HEK293 (cell line): ENCODE measurements around the gene DNMT1.

Source experiments
- CTCF ChIA-PET: fragments of 350-600 bp; formaldehyde crosslinking; extraction: SDS; loops from one replicate; lab custom pipeline; 2021; ENCODE audit warnings: antibody characterized with exemption; lab: Yijun Ruan, JAX
- POLR2A ChIA-PET: fragments of 300-600 bp; formaldehyde crosslinking; extraction: SDS; loops from one replicate; lab custom pipeline; 2020; ENCODE audit warnings: antibody characterized with exemption, inconsistent platforms; lab: Yijun Ruan, JAX
- H3K27ac ChIP-seq: fragments of 200-500 bp; sonication (Bioruptor generic); 2 replicates; pipeline ENCODE4 v1.5.1; 2014; ENCODE audit warnings: low read depth, low read length, control low read depth, inconsistent platforms; ENCODE audit errors: extremely low read depth
- H3K36me3 ChIP-seq, 2 experiments: fragments of 200-500 bp in 1 of 2; sonication (Bioruptor generic) in 1 of 2; 1 replicate in 1 of 2; 2 replicates in 1 of 2; pipeline ENCODE4 v1.5.1; 2014 to 2017; ENCODE audit warnings: inconsistent platforms in 2 of 2, low read length in 2 of 2; ENCODE audit not compliant: control insufficient read depth in 2 of 2, insufficient read depth in 1 of 2
- H3K4me1 ChIP-seq: fragments of 200-500 bp; sonication (Bioruptor generic); 2 replicates; pipeline ENCODE4 v1.5.1; 2014; ENCODE audit warnings: mild to moderate bottlenecking, low read length, inconsistent platforms; ENCODE audit not compliant: control insufficient read depth, insufficient read depth
- H3K4me3 ChIP-seq: 2 replicates; pipeline ENCODE4 v1.5.1; 2011; ENCODE audit warnings: low read depth, mild to moderate bottlenecking, control low read depth, low read length, moderate library complexity
- H3K9me3 ChIP-seq: fragments of 200-500 bp; sonication (Bioruptor generic); 2 replicates; pipeline ENCODE4 v1.5.1; 2014; ENCODE audit warnings: low read depth, low read length, inconsistent platforms; ENCODE audit not compliant: control insufficient read depth, insufficient read depth
- ATF2 ChIP-seq: fragments of 450-650 bp; formaldehyde crosslinking; IDR thresholded peaks from 2 replicates; pipeline ENCODE4 v1.5.1; 2016; ENCODE audit warnings: missing biosample characterization, missing genetic modification characterization, low read depth
- EGR2 ChIP-seq: fragments of 450-650 bp; formaldehyde crosslinking; IDR thresholded peaks from 2 replicates; pipeline ENCODE4 v1.5.1; 2016; ENCODE audit warnings: low read depth, missing biosample characterization, missing genetic modification characterization
- HOXD13 ChIP-seq: sonication (generic); formaldehyde crosslinking; IDR thresholded peaks from 2 replicates; pipeline ENCODE4 v1.8.0; 2022; ENCODE audit warnings: missing genetic modification reagents, borderline replicate concordance
- KLF10 ChIP-seq: fragments of 450-650 bp; IDR thresholded peaks from 2 replicates; pipeline ENCODE4 v1.5.1; 2018; ENCODE audit warnings: missing biosample characterization, mild to moderate bottlenecking, missing genetic modification characterization
- KLF16 ChIP-seq: fragments of 450-650 bp; formaldehyde crosslinking; IDR thresholded peaks from 2 replicates; pipeline ENCODE4 v1.5.1; 2017; ENCODE audit warnings: missing biosample characterization, missing genetic modification characterization
- KLF8 ChIP-seq: fragments of 450-650 bp; formaldehyde crosslinking; IDR thresholded peaks from 2 replicates; pipeline ENCODE4 v1.5.1; 2016; ENCODE audit warnings: missing biosample characterization, missing genetic modification characterization
- OSR2 ChIP-seq: fragments of 450-650 bp; formaldehyde crosslinking; IDR thresholded peaks from 2 replicates; pipeline ENCODE4 v1.5.1; 2016; ENCODE audit warnings: missing biosample characterization, missing genetic modification characterization
- REPIN1 ChIP-seq: fragments of 450-650 bp; formaldehyde crosslinking; IDR thresholded peaks from 2 replicates; pipeline ENCODE4 v1.5.1; 2017; ENCODE audit warnings: missing biosample characterization, missing genetic modification characterization, low read depth
- REST ChIP-seq: fragments of 450-650 bp; formaldehyde crosslinking; IDR thresholded peaks from 2 replicates; pipeline ENCODE4 v1.5.1; 2016; ENCODE audit warnings: missing biosample characterization, missing genetic modification characterization
- SCRT1 ChIP-seq: fragments of 450-650 bp; formaldehyde crosslinking; IDR thresholded peaks from 2 replicates; pipeline ENCODE4 v1.5.1; 2016; ENCODE audit warnings: missing biosample characterization, missing genetic modification characterization, borderline replicate concordance
- SCRT2 ChIP-seq: fragments of 450-650 bp; formaldehyde crosslinking; IDR thresholded peaks from 2 replicates; pipeline ENCODE4 v1.5.1; 2016; ENCODE audit warnings: missing biosample characterization, missing genetic modification characterization
- SETDB1 ChIP-seq: IDR thresholded peaks from one replicate; pipeline ENCODE4 v1.6.1; 2017; ENCODE audit warnings: mild to moderate bottlenecking, low read length, moderate library complexity, mixed read lengths; ENCODE audit not compliant: insufficient read length
- SP3 ChIP-seq: fragments of 450-650 bp; formaldehyde crosslinking; IDR thresholded peaks from 2 replicates; pipeline ENCODE4 v1.5.1; 2016; ENCODE audit warnings: missing biosample characterization, missing genetic modification characterization
- ZBTB1 ChIP-seq: fragments of 450-650 bp; formaldehyde crosslinking; IDR thresholded peaks from 2 replicates; pipeline ENCODE4 v1.5.1; 2016; ENCODE audit warnings: missing biosample characterization, missing genetic modification characterization
- ZFP41 ChIP-seq: fragments of 450-650 bp; formaldehyde crosslinking; IDR thresholded peaks from 2 replicates; pipeline ENCODE4 v1.5.1; 2016; ENCODE audit warnings: missing biosample characterization, missing genetic modification characterization, borderline replicate concordance
- ZFP69B ChIP-seq: fragments of 450-650 bp; formaldehyde crosslinking; IDR thresholded peaks from 2 replicates; pipeline ENCODE4 v1.5.1; 2016; ENCODE audit warnings: missing biosample characterization, missing genetic modification characterization
- ZNF132 ChIP-seq: fragments of 450-650 bp; formaldehyde crosslinking; IDR thresholded peaks from 2 replicates; pipeline ENCODE4 v1.5.1; 2017; ENCODE audit warnings: missing biosample characterization, missing genetic modification characterization, borderline replicate concordance
- ZNF175 ChIP-seq: fragments of 450-650 bp; formaldehyde crosslinking; IDR thresholded peaks from 2 replicates; pipeline ENCODE4 v1.5.1; 2016; ENCODE audit warnings: missing biosample characterization, missing genetic modification characterization
- ZNF239 ChIP-seq: fragments of 450-650 bp; formaldehyde crosslinking; IDR thresholded peaks from 2 replicates; pipeline ENCODE4 v1.5.1; 2016; ENCODE audit warnings: missing biosample characterization, missing genetic modification characterization
- ZNF274 ChIP-seq, 2 experiments: fragments of 200-500 bp in 1 of 2; fragments of 450-650 bp in 1 of 2; sonication (Bioruptor generic) in 1 of 2; formaldehyde crosslinking in 1 of 2; IDR thresholded peaks; 2 replicates each; pipeline versions ENCODE4 v1.5.1 to v1.6.1; 2014 to 2016; ENCODE audit warnings: borderline replicate concordance in 1 of 2, inconsistent platforms in 1 of 2, low read length in 1 of 2, missing biosample characterization in 1 of 2, missing genetic modification characterization in 1 of 2
- ZNF311 ChIP-seq: fragments of 450-650 bp; formaldehyde crosslinking; IDR thresholded peaks from 2 replicates; pipeline ENCODE4 v1.5.1; 2017; ENCODE audit warnings: missing biosample characterization, missing genetic modification characterization, borderline replicate concordance
- ZNF433 ChIP-seq: fragments of 450-650 bp; formaldehyde crosslinking; IDR thresholded peaks from 2 replicates; pipeline ENCODE4 v1.5.1; 2016; ENCODE audit warnings: missing biosample characterization, missing genetic modification characterization, low read depth
- ZNF488 ChIP-seq: fragments of 450-650 bp; formaldehyde crosslinking; IDR thresholded peaks from 2 replicates; pipeline ENCODE4 v1.5.1; 2016; ENCODE audit warnings: missing biosample characterization, missing genetic modification characterization
- ZNF514 ChIP-seq: fragments of 450-650 bp; formaldehyde crosslinking; IDR thresholded peaks from 2 replicates; pipeline ENCODE4 v1.5.1; 2016; ENCODE audit warnings: missing biosample characterization, missing genetic modification characterization
- ZNF548 ChIP-seq: fragments of 450-650 bp; formaldehyde crosslinking; IDR thresholded peaks from 2 replicates; pipeline ENCODE4 v1.5.1; 2016; ENCODE audit warnings: missing biosample characterization, missing genetic modification characterization
- ZNF561 ChIP-seq: fragments of 450-650 bp; IDR thresholded peaks from 2 replicates; pipeline ENCODE4 v1.5.1; 2018; ENCODE audit warnings: missing biosample characterization, missing genetic modification characterization, borderline replicate concordance
- ZNF596 ChIP-seq: fragments of 450-650 bp; IDR thresholded peaks from 2 replicates; pipeline ENCODE4 v1.5.0; 2018; ENCODE audit warnings: missing biosample characterization, mild to moderate bottlenecking, missing genetic modification characterization, moderate library complexity
- ZNF701 ChIP-seq: fragments of 450-650 bp; formaldehyde crosslinking; IDR thresholded peaks from 2 replicates; pipeline ENCODE4 v1.5.1; 2016; ENCODE audit warnings: missing biosample characterization, missing genetic modification characterization
- ZNF785 ChIP-seq: fragments of 450-650 bp; formaldehyde crosslinking; IDR thresholded peaks from 2 replicates; pipeline ENCODE4 v1.5.1; 2016; ENCODE audit warnings: missing biosample characterization, missing genetic modification characterization
- ZSCAN30 ChIP-seq: fragments of 450-650 bp; IDR thresholded peaks from 2 replicates; pipeline ENCODE4 v1.5.1; 2018; ENCODE audit warnings: missing biosample characterization, mild to moderate bottlenecking, missing genetic modification characterization, moderate library complexity
- ZXDB ChIP-seq: fragments of 450-650 bp; formaldehyde crosslinking; IDR thresholded peaks from 2 replicates; pipeline ENCODE4 v1.5.1; 2016; ENCODE audit warnings: missing biosample characterization, missing genetic modification characterization
- TF ChIP-seq, protein P1 (sequence below): fragments of 450-650 bp; formaldehyde crosslinking; IDR thresholded peaks from 2 replicates; pipeline ENCODE4 v1.5.1; 2016; ENCODE audit warnings: missing biosample characterization, missing genetic modification characterization

The DNMT1 gene

DNA sequence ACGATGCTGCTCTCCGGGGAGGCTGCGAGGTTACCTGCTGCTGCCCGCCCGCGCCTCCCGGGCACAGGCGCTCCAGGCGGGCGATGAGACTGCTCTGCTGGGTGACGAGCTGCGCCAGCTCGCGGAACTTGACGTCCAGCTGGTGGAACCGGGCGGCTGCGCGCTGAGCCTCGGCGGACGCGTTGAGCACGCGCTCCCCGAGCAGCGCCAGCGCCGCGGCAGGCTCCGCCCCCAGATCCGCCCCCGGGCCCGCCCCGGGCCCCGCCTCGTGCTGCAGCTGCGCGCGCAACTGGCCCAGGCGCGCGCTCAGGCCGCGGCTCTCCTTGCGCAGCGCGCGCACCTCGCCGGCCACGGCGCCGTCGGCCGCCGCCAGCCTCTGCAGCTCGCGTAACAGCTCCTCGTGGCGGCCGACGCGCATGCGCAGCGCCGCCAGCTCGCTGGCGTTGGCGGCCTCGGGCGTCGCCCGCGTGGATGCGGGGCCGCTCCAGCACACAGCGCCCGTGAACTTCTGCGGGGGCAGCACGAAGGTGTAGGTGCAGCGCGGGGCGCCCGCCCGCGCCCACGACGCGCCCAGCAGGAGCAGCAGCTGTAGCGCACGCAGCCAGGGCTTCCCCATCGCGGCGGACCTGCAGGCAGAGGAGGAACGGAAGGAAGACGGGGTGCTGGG lies 98.7 kb downstream of the DNMT1 start:
- no peak overlapping the region; the same call in 1 of the 2 replicates for H3K27ac ChIP-seq
- peak overlapping the region; percentile 25 for H3K4me3 ChIP-seq
- no peaks in the 10 kb centered on the region for H3K4me1 ChIP-seq
- H3K9me3 ChIP-seq: no peaks in the 10 kb centered on the region
- ChIA-PET CTCF (interaction anchor here (0.5 to 2.3 kb wide), 9 partner anchors 13 to 663 kb away, joined by 3 to 15 read pairs (median 4); no protein-coding TSS in a partner anchor), POLR2A (interaction anchor here (0.5 to 2.5 kb wide), 12 partner anchors 10 to 284 kb away, joined by 3 to 26 read pairs (median 4); partner anchors contain the start of genes P2RY11, PPAN and TYK2)
- no peaks in the 10 kb centered on the region for H3K36me3 ChIP-seq
- TF ChIP-seq ZNF701 (tag by site-specific recombination): no peak
- TF ChIP-seq KLF10: no peak
- TF ChIP-seq ZBTB1: no peak
- TF ChIP-seq REPIN1 (tag by site-specific recombination): no peak
- no peak for TF ChIP-seq KLF16 (tag by site-specific recombination)
- TF ChIP-seq KLF8: no peak
- TF ChIP-seq SETDB1: peak; percentile 42
- TF ChIP-seq, protein P1, sequence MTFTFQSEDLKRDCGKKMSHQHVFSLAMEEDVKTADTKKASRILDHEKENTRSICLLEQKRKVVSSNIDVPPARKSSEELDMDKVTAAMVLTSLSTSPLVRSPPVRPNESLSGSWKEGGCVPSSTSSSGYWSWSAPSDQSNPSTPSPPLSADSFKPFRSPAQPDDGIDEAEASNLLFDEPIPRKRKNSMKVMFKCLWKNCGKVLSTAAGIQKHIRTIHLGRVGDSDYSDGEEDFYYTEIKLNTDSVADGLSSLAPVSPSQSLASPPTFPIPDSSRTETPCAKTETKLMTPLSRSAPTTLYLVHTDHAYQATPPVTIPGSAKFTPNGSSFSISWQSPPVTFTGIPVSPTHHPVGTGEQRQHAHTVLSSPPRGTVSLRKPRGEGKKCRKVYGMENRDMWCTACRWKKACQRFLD (tag by site-specific recombination): no peak
- peak; percentile 40; the same call in 1 of the 2 replicates for TF ChIP-seq ZNF596 (tag by site-specific recombination)
- TF ChIP-seq ZFP69B: 0 out of 2 replicates have a peak, but pooled peaks have one; percentile 33
- TF ChIP-seq REST (tag by site-specific recombination): 0 out of 2 replicates have a peak, but pooled peaks have one; percentile 45
- peak; percentile 33; the same call in 1 of the 2 replicates for TF ChIP-seq SP3
- 0 out of 2 replicates have a peak, but pooled peaks have one; percentile 16 for TF ChIP-seq ZXDB (tag by site-specific recombination)
- TF ChIP-seq OSR2: no peak
- peak; percentile 75 for TF ChIP-seq ZNF561 (tag by site-specific recombination)
- TF ChIP-seq ZNF433 (tag by site-specific recombination): no peak
- no peak for TF ChIP-seq ATF2
- no peak for TF ChIP-seq SCRT1 (tag by site-specific recombination)
- TF ChIP-seq ZNF548: no peak
- no peak for TF ChIP-seq ZNF132
- 0 out of 2 replicates have a peak, but pooled peaks have one; percentile 67 for TF ChIP-seq ZSCAN30
- TF ChIP-seq ZNF274 (IDR thresholded peaks at IDR 0.05; ENCODE audit: low read length): no peak
- TF ChIP-seq ZNF274 (tag by site-specific recombination; IDR thresholded peaks at IDR 0.05; ENCODE audit: borderline replicate concordance): no peak
- no peak for TF ChIP-seq ZNF239 (tag by site-specific recombination)
- no peak for TF ChIP-seq HOXD13 (CRISPR knock-in tag)
- TF ChIP-seq ZNF311: no peak
- no peak for TF ChIP-seq ZNF488 (tag by site-specific recombination)
- TF ChIP-seq ZNF175 (tag by site-specific recombination): no peak
- no peak for TF ChIP-seq ZNF514 (tag by site-specific recombination)
- no peak for TF ChIP-seq ZFP41 (tag by site-specific recombination)
- TF ChIP-seq EGR2 (tag by site-specific recombination): peak; percentile 84
- TF ChIP-seq SCRT2: no peak
- 0 out of 2 replicates have a peak, but pooled peaks have one; percentile 67 for TF ChIP-seq ZNF785 (tag by site-specific recombination)
